ENCODE data around the gene FBXW12.
A peak's percentile ranks its signal among the peaks of the same experiment; 100 is the strongest.

The FBXW12 gene

DNA sequence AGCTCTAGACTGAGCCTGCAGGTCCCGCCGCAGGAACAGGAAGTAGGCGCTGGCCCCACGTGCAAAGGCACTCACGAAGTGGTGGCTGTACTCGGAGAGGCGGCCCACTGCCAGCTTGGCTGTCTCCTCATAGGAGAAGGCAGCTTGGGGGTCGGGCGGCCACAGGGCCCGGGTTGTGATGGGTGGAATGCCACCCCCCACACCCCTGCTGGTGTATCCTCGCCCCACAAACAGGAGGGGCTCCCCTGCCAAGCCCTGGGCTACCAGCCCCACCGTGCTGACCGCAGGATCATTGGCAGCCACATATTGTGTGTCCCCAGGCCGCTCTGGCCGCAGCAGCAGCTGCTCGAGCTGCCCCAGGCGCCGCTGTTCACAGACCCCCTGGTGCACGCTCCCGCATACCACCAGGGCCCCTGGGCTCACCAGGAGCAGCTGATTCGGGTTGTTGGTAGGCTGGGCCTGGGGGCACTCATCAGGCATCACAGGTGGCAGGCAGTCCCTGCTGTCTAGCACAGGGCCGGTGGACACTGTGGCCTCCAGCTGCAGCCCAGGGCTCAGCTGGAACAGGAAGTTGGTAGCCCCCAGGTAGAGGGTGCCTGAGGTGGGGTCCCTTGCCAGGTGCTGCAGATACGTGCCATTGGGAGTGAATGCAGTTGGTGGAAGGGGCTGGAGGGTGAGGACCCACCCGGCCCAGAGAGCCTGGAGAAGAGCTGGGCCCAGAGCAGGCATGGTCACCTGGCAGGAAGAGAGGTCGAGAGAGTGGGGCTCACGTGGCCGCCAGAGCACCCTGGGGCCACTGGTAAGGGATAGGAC is 52.1 kb downstream of the FBXW12 start:
- TF ChIP-seq, protein P1, sequence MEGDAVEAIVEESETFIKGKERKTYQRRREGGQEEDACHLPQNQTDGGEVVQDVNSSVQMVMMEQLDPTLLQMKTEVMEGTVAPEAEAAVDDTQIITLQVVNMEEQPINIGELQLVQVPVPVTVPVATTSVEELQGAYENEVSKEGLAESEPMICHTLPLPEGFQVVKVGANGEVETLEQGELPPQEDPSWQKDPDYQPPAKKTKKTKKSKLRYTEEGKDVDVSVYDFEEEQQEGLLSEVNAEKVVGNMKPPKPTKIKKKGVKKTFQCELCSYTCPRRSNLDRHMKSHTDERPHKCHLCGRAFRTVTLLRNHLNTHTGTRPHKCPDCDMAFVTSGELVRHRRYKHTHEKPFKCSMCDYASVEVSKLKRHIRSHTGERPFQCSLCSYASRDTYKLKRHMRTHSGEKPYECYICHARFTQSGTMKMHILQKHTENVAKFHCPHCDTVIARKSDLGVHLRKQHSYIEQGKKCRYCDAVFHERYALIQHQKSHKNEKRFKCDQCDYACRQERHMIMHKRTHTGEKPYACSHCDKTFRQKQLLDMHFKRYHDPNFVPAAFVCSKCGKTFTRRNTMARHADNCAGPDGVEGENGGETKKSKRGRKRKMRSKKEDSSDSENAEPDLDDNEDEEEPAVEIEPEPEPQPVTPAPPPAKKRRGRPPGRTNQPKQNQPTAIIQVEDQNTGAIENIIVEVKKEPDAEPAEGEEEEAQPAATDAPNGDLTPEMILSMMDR (IDR thresholded peaks at IDR 0.05; ENCODE audit: low read length, missing control alignments) = no peak
- no peak for DNase-seq (ENCODE audit: low read depth)
- no peak overlapping the region for H3K4me3 ChIP-seq (replicated peaks; ENCODE audit: low read depth, low read length)

- no peak overlapping the region for H3K4me3 ChIP-seq (replicated peaks; ENCODE audit: low read depth, low read length)
- TF ChIP-seq, protein P1 (IDR thresholded peaks at IDR 0.05; ENCODE audit: low read length, missing control alignments) = no peak
Observed at GRCh38 chr3:48425281-48425812, 53.3 kb downstream of the FBXW12 start.

GRCh38 chr3:48426401-48426909 is 54.4 kb downstream of the FBXW12 start:
- H3K4me3 ChIP-seq (replicated peaks; ENCODE audit: low read depth, low read length) = no peak overlapping the region
- DNase-seq (ENCODE audit: low read depth) = no peak
- TF ChIP-seq, protein P1 (IDR thresholded peaks at IDR 0.05; ENCODE audit: low read length, missing control alignments) = no peak

More at GRCh38 chr3:48425281-48425812, 53.3 kb downstream of the FBXW12 start:
- no peak for DNase-seq (ENCODE audit: low read depth)

DNA sequence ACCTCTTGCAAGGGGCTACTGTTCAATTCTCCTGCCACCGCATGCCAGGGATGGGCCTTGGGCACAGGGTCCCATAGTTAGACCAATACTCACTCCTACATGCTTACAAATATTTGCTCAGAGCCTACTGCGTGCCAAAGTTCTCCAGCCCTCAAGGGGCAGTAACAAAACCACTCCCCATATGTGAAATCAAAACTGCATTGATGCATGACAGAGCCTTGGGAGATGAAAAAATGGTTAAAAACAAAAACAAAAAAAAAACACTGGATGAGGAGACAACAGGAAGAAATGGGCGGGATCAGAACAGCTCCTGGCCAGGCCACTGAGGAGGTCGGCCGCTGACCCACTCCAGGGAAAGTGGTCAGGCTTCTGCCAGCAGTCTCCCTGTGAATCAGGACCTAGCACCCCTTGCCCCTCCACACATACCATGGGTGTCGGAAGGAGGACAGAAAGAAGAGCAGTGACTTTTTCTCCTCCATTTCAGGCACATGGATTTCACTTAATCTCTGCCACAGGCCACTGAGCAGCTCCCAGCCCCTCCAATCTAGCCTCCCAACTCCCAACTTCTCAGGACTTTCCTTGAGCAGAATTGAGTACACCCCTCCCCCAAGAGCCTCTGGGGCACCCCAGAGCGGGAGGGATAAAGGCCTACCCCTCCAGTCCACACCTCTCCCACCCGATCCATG is 55.1 kb downstream of the FBXW12 start:
- TF ChIP-seq, protein P1 (IDR thresholded peaks at IDR 0.05; ENCODE audit: low read length, missing control alignments) = no peak
- H3K4me3 ChIP-seq (replicated peaks; ENCODE audit: low read depth, low read length) = no peak overlapping the region
- DNase-seq (ENCODE audit: low read depth) = no peak

DNA sequence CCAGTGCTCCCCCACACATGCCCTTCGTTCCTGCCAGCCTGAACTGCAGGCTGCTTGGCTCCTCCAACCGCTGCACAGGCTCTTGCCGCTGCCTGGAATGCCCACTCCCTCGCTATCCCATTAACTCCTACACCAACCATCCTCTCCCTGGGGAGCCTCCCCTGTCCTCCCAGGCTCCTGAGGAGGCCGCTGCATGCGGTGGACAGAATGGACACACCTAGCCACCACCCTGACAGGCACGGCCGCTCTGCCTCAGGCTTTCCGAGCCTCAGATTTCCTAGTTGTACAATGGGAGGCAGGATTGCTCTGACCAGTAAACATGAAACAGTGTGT is 55.6 kb downstream of the FBXW12 start:
- DNase-seq (ENCODE audit: low read depth) = no peak
- TF ChIP-seq, protein P1 (IDR thresholded peaks at IDR 0.05; ENCODE audit: low read length, missing control alignments) = no peak
- no peak overlapping the region for H3K4me3 ChIP-seq (replicated peaks; ENCODE audit: low read depth, low read length)

DNA sequence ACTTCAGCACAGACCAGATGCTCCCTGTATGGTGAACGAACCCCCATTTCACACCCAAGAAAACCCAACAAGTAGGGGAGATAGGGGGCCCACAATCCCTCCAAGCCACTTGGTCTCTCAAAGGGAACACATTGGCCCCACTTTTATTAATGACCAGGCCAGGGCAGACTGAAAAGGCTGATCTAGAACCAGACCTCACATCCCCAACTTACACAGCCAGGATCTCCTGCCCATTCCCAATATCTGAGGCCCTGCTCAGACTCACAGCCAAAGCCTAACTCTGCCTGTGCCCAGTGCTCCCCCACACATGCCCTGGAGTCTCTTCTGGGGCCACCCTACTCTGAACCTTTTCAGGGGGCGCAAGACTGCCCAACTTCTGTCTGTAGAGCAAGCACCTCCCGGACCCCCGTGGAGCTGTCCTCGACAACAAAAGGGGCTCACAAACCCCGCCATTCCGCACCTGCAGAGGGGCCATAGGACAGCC is 56.1 kb downstream of the FBXW12 start:
- DNase-seq (ENCODE audit: low read depth) = no peak
- TF ChIP-seq, protein P1 (IDR thresholded peaks at IDR 0.05; ENCODE audit: low read length, missing control alignments) = no peak
- H3K4me3 ChIP-seq (replicated peaks; ENCODE audit: low read depth, low read length) = peak overlapping the region; percentile 63
